Gastroesophageal sphincter (tissue), 4 donors: ENCODE results near the gene MICAL3. TPM values are rescaled to one million over a fixed set of nuclear protein-coding genes. Genes with fewer than 3 reads are reported as not detected.
A peak's percentile ranks its signal among the peaks of the same experiment; 100 is the strongest.

Source experiments
- ATAC-seq: fragments of 150-250 bp; one replicate; pipeline ENCODE4 v1.9.1; 2016; ENCODE audit warnings: mild to moderate bottlenecking, moderate library complexity
- H3K27ac ChIP-seq, 4 donors: fragments of 200-600 bp; sonication (generic) in 3 of 4; 1 replicate in 3 of 4; 2 replicates in 1 of 4; pipeline ENCODE4 v1.5.1; 2016 to 2019
- H3K27me3 ChIP-seq: fragments of 200-600 bp; sonication (generic); one replicate; pipeline ENCODE4 v1.5.1; 2019
- H3K36me3 ChIP-seq, 2 donors: fragments of 200-600 bp; sonication (generic); one replicate each; pipeline ENCODE4 v1.5.1; 2019; ENCODE audit warnings: control low read depth in 1 of 2
- H3K4me1 ChIP-seq, 3 donors: fragments of 200-600 bp; sonication (generic); 1 replicate in 2 of 3; 2 replicates in 1 of 3; pipeline ENCODE4 v1.5.1; 2016 to 2019; ENCODE audit warnings: control low read depth in 2 of 3
- H3K4me3 ChIP-seq, 2 donors: fragments of 200-600 bp; sonication (generic); one replicate each; pipeline ENCODE4 v1.5.1; 2019; ENCODE audit warnings: mild to moderate bottlenecking in 1 of 2, moderate library complexity in 1 of 2
- H3K9me3 ChIP-seq, 3 donors: fragments of 200-600 bp; sonication (generic); one replicate each; pipeline ENCODE4 v1.5.1; 2017 to 2019; ENCODE audit warnings: control low read depth in 2 of 3
- CTCF ChIP-seq, 4 experiments: fragments of 200-600 bp in 2 of 4; fragments of 450-650 bp in 2 of 4; sonication (generic) in 1 of 4; IDR thresholded peaks; one replicate each; pipeline ENCODE4 v1.5.1; 2017 to 2019; ENCODE audit warnings: antibody characterized with exemption in 4 of 4, mild to moderate bottlenecking in 2 of 4, moderate library complexity in 2 of 4
- EP300 ChIP-seq: sonication (generic); formaldehyde crosslinking; IDR thresholded peaks from one replicate; pipeline ENCODE4 v1.6.1; 2017; ENCODE audit warnings: antibody characterized with exemption, mild to moderate bottlenecking
- POLR2A ChIP-seq, 2 donors: fragments of 450-650 bp; IDR thresholded peaks; one replicate each; pipeline ENCODE4 v1.6.1; 2017; ENCODE audit warnings: antibody characterized with exemption in 2 of 2, mild to moderate bottlenecking in 2 of 2, moderate library complexity in 1 of 2
- POLR2AphosphoS5 ChIP-seq: sonication (generic); formaldehyde crosslinking; IDR thresholded peaks from one replicate; pipeline ENCODE4 v1.6.1; 2017; ENCODE audit warnings: antibody characterized with exemption
- WGBS, 2 donors: methylation state at CpG; one replicate each; pipeline ENCODE4 v1.1.5; 2018; ENCODE audit warnings: low coverage in 1 of 2; 5-methylcytosine and 5-hydroxymethylcytosine counted together
- total RNA-seq, 4 donors: library from RNA; depleted of rRNA; stranded (reverse); fragments of >200 nt; gene quantifications; one replicate each; pipeline ENCODE4 v1.1.0, GENCODE V29; 2016

MICAL3 gene
- total RNA-seq, 4 donors from 2014 or later, result 37.3 to 120 (median 51.5) TPM

- H3K27ac ChIP-seq, result no peak overlapping the region
- no peaks in the 10 kb centered on the region for H3K27me3 ChIP-seq
- no peak overlapping the region for H3K4me3 ChIP-seq
- WGBS, 2 donors, result 60% methylated on average over 1 of the region's 3 CpGs; no CpG with 5 or more reads in 1 of the 2 donors
- peaks cover 0 to 30% (median 11%) of the 10 kb centered on the region in 3 donors for H3K4me1 ChIP-seq
- TF ChIP-seq POLR2AphosphoS5 (no peak), POLR2A (IDR thresholded peaks at IDR 0.05) (no peak), EP300 (no peak), CTCF (IDR thresholded peaks at IDR 0.05) (no peak)
- ATAC-seq, result no peak
- no peaks in the 10 kb centered on the region for H3K36me3 ChIP-seq
- no peaks in the 10 kb centered on the region for H3K9me3 ChIP-seq
These were observed 92.9 kb downstream of the MICAL3 start for GRCh38 chr22:17931400-17931825.

GRCh38 chr22:17930455-17931313 is 93.7 kb downstream of the MICAL3 start:
- no peaks in the 10 kb centered on the region for H3K9me3 ChIP-seq
- ATAC-seq, result no peak
- peak overlapping the region in 2 of 4 donors; percentile 17 to 32 for H3K27ac ChIP-seq
- H3K4me3 ChIP-seq, result no peak overlapping the region
- no peaks in the 10 kb centered on the region for H3K27me3 ChIP-seq
- H3K36me3 ChIP-seq, result no peaks in the 10 kb centered on the region
- WGBS, 2 donors, result 92 to 93% methylated on average over 2 to 12 of the region's 18 CpGs
- TF ChIP-seq EP300 (no peak), POLR2AphosphoS5 (no peak)
- H3K4me1 ChIP-seq, result peaks cover under 1 to 37% (median 11%) of the 10 kb centered on the region in 3 donors

GRCh38 chr22:17929909-17930308 is 94.5 kb downstream of the MICAL3 start:
- no peaks in the 10 kb centered on the region for H3K9me3 ChIP-seq
- H3K4me1 ChIP-seq, result peaks cover 3 to 45% (median 18%) of the 10 kb centered on the region in 3 donors
- TF ChIP-seq EP300 (no peak), CTCF (IDR thresholded peaks at IDR 0.05) (no peak), POLR2A (IDR thresholded peaks at IDR 0.05) (no peak), POLR2AphosphoS5 (no peak)
- no peaks in the 10 kb centered on the region for H3K27me3 ChIP-seq
- H3K4me3 ChIP-seq, result no peak overlapping the region
- no peak overlapping the region for H3K27ac ChIP-seq
- no peak for ATAC-seq
- H3K36me3 ChIP-seq, result no peaks in the 10 kb centered on the region
- 82 to 95% methylated on average over 5 to 7 of the region's 7 CpGs for WGBS, 2 donors

- ATAC-seq, result no peak
These were observed 96.0 kb downstream of the MICAL3 start for GRCh38 chr22:17928391-17928790.

GRCh38 chr22:17927062-17927461 is 97.3 kb downstream of the MICAL3 start:
- Histone ChIP-seq H3K4me1 (peaks cover 6 to 73% (median 43%) of the 10 kb centered on the region in 3 donors), H3K27ac (no peak overlapping the region), H3K9me3 (no peaks in the 10 kb centered on the region), H3K4me3 (no peak overlapping the region), H3K36me3 (no peaks in the 10 kb centered on the region), H3K27me3 (no peaks in the 10 kb centered on the region)
- TF ChIP-seq POLR2A (IDR thresholded peaks at IDR 0.05) (no peak), POLR2AphosphoS5 (no peak), EP300 (no peak)
- no peak for ATAC-seq

More at GRCh38 chr22:17928391-17928790, 96.0 kb downstream of the MICAL3 start:
- 89 to 95% methylated on average over 5 to 7 of the region's 7 CpGs for WGBS, 2 donors
- H3K27me3 ChIP-seq, result no peaks in the 10 kb centered on the region
- H3K9me3 ChIP-seq, result no peaks in the 10 kb centered on the region
- no peak overlapping the region for H3K27ac ChIP-seq
- no peaks in the 10 kb centered on the region for H3K36me3 ChIP-seq
- TF ChIP-seq POLR2AphosphoS5, result no peak
- no peak for TF ChIP-seq EP300
- no peak for TF ChIP-seq POLR2A (IDR thresholded peaks at IDR 0.05)
- no peak for TF ChIP-seq CTCF (IDR thresholded peaks at IDR 0.05)
- H3K4me3 ChIP-seq, result no peak overlapping the region
- peaks cover 6 to 60% (median 29%) of the 10 kb centered on the region in 3 donors for H3K4me1 ChIP-seq

GRCh38 chr22:17926516-17926915 is 97.8 kb downstream of the MICAL3 start:
- peaks cover 9 to 77% (median 44%) of the 10 kb centered on the region in 3 donors for H3K4me1 ChIP-seq
- ATAC-seq, result no peak
- no peaks in the 10 kb centered on the region for H3K27me3 ChIP-seq
- H3K36me3 ChIP-seq, result no peaks in the 10 kb centered on the region
- no peak overlapping the region for H3K4me3 ChIP-seq
- no peaks in the 10 kb centered on the region for H3K9me3 ChIP-seq
- 97 to 100% methylated on average over 3 to 7 of the region's 7 CpGs for WGBS, 2 donors
- TF ChIP-seq POLR2A (IDR thresholded peaks at IDR 0.05) (no peak), POLR2AphosphoS5 (no peak), EP300 (no peak), CTCF (IDR thresholded peaks at IDR 0.05) (no peak)
- H3K27ac ChIP-seq, result no peak overlapping the region
